H1 (cell line): ENCODE measurements around the gene LAPTM4A. TPM values are rescaled to one million over a fixed set of nuclear protein-coding genes. Genes with fewer than 3 reads are reported as not detected.
A peak's percentile ranks its signal among the peaks of the same experiment; 100 is the strongest.

Source experiments
- CTCF ChIA-PET: fragments of 300-600 bp; sonication (Branson Sonifier 250); formaldehyde crosslinking; loops from one replicate; lab custom pipeline; 2021; ENCODE audit not compliant: partially characterized antibody; lab: Charles Lee
- POLR2A ChIA-PET: fragments of 300-600 bp; sonication (Branson Sonifier 250); formaldehyde crosslinking; loops from one replicate; lab custom pipeline; 2021; ENCODE audit warnings: inconsistent platforms; ENCODE audit not compliant: partially characterized antibody; lab: Charles Lee
- DNase-seq, 2 experiments: peaks; one replicate each; pipeline versions ENCODE4 v3.0.0 to v3.0.0-alpha.2; 2010 to 2022; ENCODE audit warnings: low spot score in 2 of 2, low read depth in 1 of 2, mixed read lengths in 1 of 2
- FAIRE-seq: peaks from 2 replicates; lab custom pipeline; 2011; peaks lifted over from hg19 to GRCh38; lab: Jason Lieb, UNC
- H2AFZ ChIP-seq: 2 replicates; pipeline ENCODE4 v1.8.1; 2012; ENCODE audit warnings: low read length, inconsistent platforms
- H2AK5ac ChIP-seq: 2 replicates; pipeline ENCODE4 v1.6.1; 2013; ENCODE audit warnings: low read depth, low read length
- H2BK120ac ChIP-seq: replicated peaks from 2 replicates; pipeline ENCODE3; 2013; ENCODE audit warnings: low read depth, low read length, inconsistent platforms
- H2BK12ac ChIP-seq: 2 replicates; pipeline ENCODE4 v1.6.1; 2013; ENCODE audit warnings: low read depth, low read length
- H2BK15ac ChIP-seq: 2 replicates; pipeline ENCODE4 v1.6.1; 2013; ENCODE audit warnings: low read length
- H2BK20ac ChIP-seq: 2 replicates; pipeline ENCODE4 v1.6.1; 2013; ENCODE audit warnings: low read length
- H2BK5ac ChIP-seq: 2 replicates; pipeline ENCODE4 v1.6.1; 2013; ENCODE audit warnings: low read depth, low read length
- H3K14ac ChIP-seq: 2 replicates; pipeline ENCODE4 v1.6.1; 2013; ENCODE audit warnings: inconsistent platforms; ENCODE audit not compliant: insufficient read length
- H3K18ac ChIP-seq: 2 replicates; pipeline ENCODE4 v1.6.1; 2013; ENCODE audit warnings: low read length; ENCODE audit errors: extremely low read depth
- H3K23ac ChIP-seq: 2 replicates; pipeline ENCODE4 v1.6.1; 2013; ENCODE audit warnings: inconsistent platforms; ENCODE audit not compliant: insufficient read length
- H3K23me2 ChIP-seq: 2 replicates; pipeline ENCODE4 v1.6.1; 2013; ENCODE audit warnings: low read depth, low read length
- H3K27ac ChIP-seq: 2 replicates; pipeline ENCODE4 v1.6.1; 2011; ENCODE audit warnings: low read depth, low read length, inconsistent platforms
- H3K27me3 ChIP-seq, 4 experiments: replicated peaks in 1 of 4; 1 replicate in 1 of 4; 2 replicates in 3 of 4; pipeline versions ENCODE4 v1.6.1 to v1.8.1; 2011 to 2013; ENCODE audit warnings: low read length in 3 of 4, mild to moderate bottlenecking in 3 of 4, inconsistent platforms in 2 of 4, mixed read lengths in 2 of 4, moderate library complexity in 1 of 4; ENCODE audit not compliant: control insufficient read depth in 3 of 4, insufficient read depth in 3 of 4; ENCODE audit errors: extremely low read depth in 1 of 4
- H3K36me3 ChIP-seq, 4 experiments: 2 replicates each; pipeline versions ENCODE4 v1.6.1 to v1.8.1; 2011 to 2013; ENCODE audit warnings: mild to moderate bottlenecking in 4 of 4, low read length in 3 of 4, moderate library complexity in 2 of 4, control low read depth in 1 of 4, inconsistent platforms in 1 of 4; ENCODE audit not compliant: insufficient read depth in 4 of 4, control insufficient read depth in 2 of 4
- H3K4ac ChIP-seq: replicated peaks from 2 replicates; pipeline ENCODE3; 2013; ENCODE audit warnings: low read length, low read depth, mixed read lengths, inconsistent platforms; ENCODE audit not compliant: insufficient read length
- H3K4me1 ChIP-seq, 4 experiments: replicated peaks in 1 of 4; 1 replicate in 1 of 4; 2 replicates in 3 of 4; pipeline versions ENCODE4 v1.6.1 to v1.8.1; 2011 to 2013; ENCODE audit warnings: low read length in 3 of 4, inconsistent platforms in 2 of 4, mixed read lengths in 1 of 4; ENCODE audit not compliant: insufficient read depth in 4 of 4, control insufficient read depth in 3 of 4
- H3K4me2 ChIP-seq, 2 experiments: 2 replicates each; pipeline versions ENCODE4 v1.6.1 to v1.8.1; 2011 to 2013; ENCODE audit warnings: low read depth in 2 of 2, low read length in 2 of 2, control low read depth in 1 of 2, inconsistent platforms in 1 of 2, mild to moderate bottlenecking in 1 of 2; ENCODE audit not compliant: insufficient read depth in 1 of 2
- H3K4me3 ChIP-seq, 4 experiments: fragments of 200-600, 300-600 bp in 1 of 4; sonication (generic), shearing (Covaris generic), sonication (Bioruptor Twin) in 1 of 4; 2 replicates each; pipeline versions ENCODE4 v1.5.1 to v1.8.1; 2011 to 2016; ENCODE audit warnings: low read length in 4 of 4, low read depth in 3 of 4, control low read depth in 2 of 4, inconsistent platforms in 2 of 4, mild to moderate bottlenecking in 2 of 4, mixed read lengths in 1 of 4, moderate library complexity in 1 of 4; ENCODE audit not compliant: insufficient read depth in 2 of 4; ENCODE audit errors: extremely low read depth in 1 of 4
- H3K56ac ChIP-seq: replicated peaks from 2 replicates; pipeline ENCODE3; 2013; ENCODE audit warnings: low read depth, mild to moderate bottlenecking, mixed read lengths, low read length, inconsistent platforms; ENCODE audit not compliant: insufficient read length
- H3K79me1 ChIP-seq: 2 replicates; pipeline ENCODE4 v1.6.1; 2013; ENCODE audit warnings: low read depth, low read length, control low read depth
- H3K79me2 ChIP-seq, 2 experiments: 2 replicates each; pipeline versions ENCODE4 v1.6.1 to v1.8.1; 2012 to 2013; ENCODE audit warnings: low read length in 2 of 2, mild to moderate bottlenecking in 2 of 2, inconsistent platforms in 1 of 2; ENCODE audit not compliant: insufficient read depth in 2 of 2, control insufficient read depth in 1 of 2
- H3K9ac ChIP-seq, 4 experiments: replicated peaks in 1 of 4; 1 replicate in 1 of 4; 2 replicates in 3 of 4; pipeline versions ENCODE4 v1.6.1 to v1.8.1; 2011 to 2013; ENCODE audit warnings: low read depth in 3 of 4, low read length in 3 of 4, control low read depth in 2 of 4, mild to moderate bottlenecking in 2 of 4, moderate library complexity in 2 of 4, inconsistent platforms in 1 of 4; ENCODE audit errors: extremely low read depth in 1 of 4
- H3K9me3 ChIP-seq, 2 experiments: 2 replicates each; pipeline versions ENCODE4 v1.6.1 to v1.8.1; 2012 to 2013; ENCODE audit warnings: mild to moderate bottlenecking in 2 of 2, moderate library complexity in 2 of 2, control low read depth in 1 of 2, inconsistent platforms in 1 of 2, low read depth in 1 of 2, low read length in 1 of 2, mixed read lengths in 1 of 2; ENCODE audit not compliant: insufficient read depth in 2 of 2
- H4K20me1 ChIP-seq, 2 experiments: replicated peaks in 1 of 2; 2 replicates each; pipeline versions ENCODE3 to v1.8.1; 2011 to 2013; ENCODE audit warnings: inconsistent platforms in 2 of 2, low read length in 2 of 2, mild to moderate bottlenecking in 1 of 2; ENCODE audit not compliant: insufficient read depth in 2 of 2, control insufficient read depth in 1 of 2
- H4K5ac ChIP-seq: 2 replicates; pipeline ENCODE4 v1.6.1; 2013; ENCODE audit warnings: low read length, low read depth, mixed read lengths, inconsistent platforms; ENCODE audit not compliant: insufficient read length
- H4K8ac ChIP-seq: 2 replicates; pipeline ENCODE4 v1.8.0; 2013; ENCODE audit warnings: mild to moderate bottlenecking, moderate library complexity, low read length, inconsistent platforms; ENCODE audit not compliant: insufficient read depth; ENCODE audit errors: extremely low read depth
- H4K91ac ChIP-seq: replicated peaks from 2 replicates; pipeline ENCODE3; 2013; ENCODE audit warnings: low read length, mixed read lengths, inconsistent platforms; ENCODE audit not compliant: insufficient read length
- HDAC2 ChIP-seq, 2 experiments: fragments of 300-600 bp in 1 of 2; sonication (generic) in 1 of 2; IDR thresholded peaks; 2 replicates each; pipeline ENCODE4 v1.6.1; 2011 to 2012; ENCODE audit warnings: low read depth in 2 of 2, low read length in 2 of 2, mild to moderate bottlenecking in 2 of 2, moderate library complexity in 2 of 2, borderline replicate concordance in 1 of 2, inconsistent platforms in 1 of 2
- NANOG ChIP-seq: IDR thresholded peaks from 2 replicates; pipeline ENCODE4 v1.6.1; 2011; ENCODE audit warnings: low read length, low read depth, mild to moderate bottlenecking, inconsistent platforms; ENCODE audit not compliant: insufficient read depth, poor library complexity, severe bottlenecking
- POLR2A ChIP-seq, 2 experiments: IDR thresholded peaks; 1 replicate in 1 of 2; 2 replicates in 1 of 2; pipeline ENCODE4 v1.6.1; 2011; ENCODE audit warnings: low read depth in 2 of 2, low read length in 2 of 2, mild to moderate bottlenecking in 2 of 2; ENCODE audit errors: control extremely low read depth in 1 of 2
- POLR2AphosphoS5 ChIP-seq: IDR thresholded peaks from 2 replicates; pipeline ENCODE4 v1.6.1; 2011; ENCODE audit warnings: low read depth, low read length
- RAD21 ChIP-seq, 2 experiments: IDR thresholded peaks in 1 of 2; conservative IDR thresholded peaks in 1 of 2; 2 replicates each; pipeline ENCODE4 v1.6.1; 2011; ENCODE audit warnings: low read depth in 2 of 2, low read length in 2 of 2, improper control_type of control experiment in 1 of 2, inconsistent platforms in 1 of 2, mild to moderate bottlenecking in 1 of 2, moderate library complexity in 1 of 2
- TBP ChIP-seq: IDR thresholded peaks from 2 replicates; pipeline ENCODE4 v1.6.1; 2011; ENCODE audit warnings: low read depth, low read length, improper control_type of control experiment
- TCF12 ChIP-seq: IDR thresholded peaks from 2 replicates; pipeline ENCODE4 v1.6.1; 2011; ENCODE audit warnings: low read depth, mild to moderate bottlenecking, low read length
- WGBS, 2 experiments: shearing (Covaris generic) in 1 of 2; methylation state at CpG; one replicate each; pipeline versions ENCODE4 v1.1.6 to v1.1.7; 2013 to 2015; ENCODE audit warnings: low lambda C conversion rate in 2 of 2, mixed read lengths in 2 of 2, inconsistent platforms in 1 of 2, low coverage in 1 of 2, missing lambda C conversion rate in 1 of 2; ENCODE audit not compliant: insufficient replicate concordance in 2 of 2, insufficient coverage in 1 of 2, insufficient read length in 1 of 2; ENCODE audit errors: extremely low coverage in 1 of 2, missing lambda C conversion rate in 1 of 2; 5-methylcytosine and 5-hydroxymethylcytosine counted together
- long read RNA-seq, 2 experiments: library from RNA in 1 of 2; library from capped mRNA in 1 of 2; stranded (forward); transcript quantifications; one replicate each; pipeline ENCODE4 v2.0.0, GENCODE V29; 2021; ENCODE audit warnings: inconsistent platforms in 1 of 2
- polyA minus RNA-seq, 3 experiments: library from RNA; depleted of rRNA, polyadenylated mRNA; stranded (reverse); fragments of >200 nt; gene quantifications; 1 replicate in 2 of 3; 2 replicates in 1 of 3; pipeline ENCODE4 v1.2.3, GENCODE V29; 2011
- polyA plus RNA-seq, 7 experiments: library from polyadenylated mRNA; depleted of rRNA in 3 of 7; stranded (reverse) in 5 of 7; unstranded in 2 of 7; fragments of >200 nt in 5 of 7; fragments of 200-250 nt in 2 of 7; gene quantifications; 1 replicate in 5 of 7; 2 replicates in 1 of 7; 4 replicates in 1 of 7; pipeline versions ENCODE4 v1.2.1 to v1.2.3, GENCODE V29; 2011 to 2013; ENCODE audit warnings: missing spikeins in 2 of 7, mixed read lengths in 2 of 7
- total RNA-seq: library from RNA; stranded (reverse); fragmentation: NEBNext Ultra II Directional; extraction: Animal tissue kit (Norgen Biotek cat#: 25700); gene quantifications from 2 replicates; pipeline ENCODE4 v1.2.1, GENCODE V29; 2021

The LAPTM4A gene
- total RNA-seq: 187 and 193 TPM in 2 replicates
- polyA plus RNA-seq (2011; rRNA removed): 274 and 419 TPM in 2 replicates
- polyA plus RNA-seq (2011; cell fraction: cytosol; rRNA removed): 356 TPM
- 97.9 TPM for polyA plus RNA-seq (2011; cell fraction: nucleus; rRNA removed)
- polyA plus RNA-seq (2012, experiment 1 of 2): 173 to 209 TPM (median 191 TPM) in 4 replicates
- polyA plus RNA-seq (2012, experiment 2 of 2): 211 TPM
- 526 TPM for polyA plus RNA-seq (2013, experiment 1 of 2)
- polyA plus RNA-seq (2013, experiment 2 of 2): 580 TPM
- polyA minus RNA-seq (2011; rRNA and poly(A)+ RNA removed): 183 and 197 TPM in 2 replicates
- 90.7 TPM for polyA minus RNA-seq (2011; cell fraction: cytosol; rRNA and poly(A)+ RNA removed)
- 57.7 TPM for polyA minus RNA-seq (2011; cell fraction: nucleus; rRNA and poly(A)+ RNA removed)
- long read RNA-seq, experiment 1, transcript LAPTM4A-201 (7 exons, 1,765 nt): major isoform, 233 of 309 reads
- long read RNA-seq, experiment 1, transcript LAPTM4A-202 (3 exons, 487 nt): minor isoform, 5 of 309 reads
- long read RNA-seq, experiment 1, partial matches to known transcripts: 55 of 309 reads
- long read RNA-seq, experiment 1, other reads (novel, unspliced or antisense): 16 of 309 reads
- long read RNA-seq, experiment 2, transcript LAPTM4A-201 (7 exons, 1,765 nt): major isoform, 734 of 761 reads
- long read RNA-seq, experiment 2, partial matches to known transcripts: 5 of 761 reads
- long read RNA-seq, experiment 2, other reads (novel, unspliced or antisense): 22 of 761 reads

DNA sequence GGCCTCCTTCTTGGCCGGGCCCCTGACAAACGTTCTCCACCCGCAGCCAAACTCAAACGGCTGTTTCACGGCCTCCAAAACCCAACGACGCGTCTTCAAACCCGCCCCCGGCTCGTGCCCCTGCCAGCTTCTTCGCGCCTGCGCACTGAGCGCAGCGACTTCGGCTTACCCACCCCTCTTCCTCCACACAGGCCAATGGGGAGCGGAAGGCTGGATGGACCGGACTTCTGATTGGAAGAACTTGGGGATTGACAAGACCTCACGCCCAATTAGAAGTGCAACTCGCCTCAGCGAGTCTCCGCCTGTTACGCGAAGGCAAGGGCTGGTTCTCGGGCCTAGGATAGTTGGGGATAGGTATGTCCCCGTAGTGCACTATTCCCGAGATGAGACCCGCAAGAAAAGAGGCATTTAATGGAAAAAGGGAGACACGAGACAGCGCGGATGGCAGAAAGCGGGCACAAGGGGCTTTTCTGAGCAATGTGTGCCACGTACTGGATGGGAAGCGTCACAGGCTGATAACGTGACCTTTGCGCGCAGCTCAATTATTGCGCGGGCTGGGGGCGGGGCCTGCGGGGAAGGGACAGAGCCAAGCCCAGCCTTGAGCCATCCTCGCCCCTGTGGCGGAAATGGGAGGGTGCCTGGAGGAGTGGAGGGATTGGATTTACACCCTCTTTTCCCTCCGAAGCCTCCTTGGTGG is at the start of gene LAPTM4A:
TSS of gene LAPTM4A (minus strand) at position 97 of the 697 bp plus-strand sequence. CDS start 108 bp downstream, outside the sequence.
- 1% methylated on average over 44 of the region's 45 CpGs; no CpG with 5 or more reads in 1 of the 2 experiments for WGBS, 2 experiments
- FAIRE-seq: peak; percentile 71
- TF ChIP-seq NANOG (no peak), RAD21 (IDR thresholded peaks at IDR 0.05 in 1 of 2, conservative IDR thresholded peaks at IDR 0.05 in 1 of 2; ENCODE audit: low read depth in 2 of 2, low read length in 2 of 2) (peak; percentile 1 to 3; a peak in 1 of 4 replicates), POLR2AphosphoS5 (peak; percentile 80), TBP (peak; percentile 63), TCF12 (no peak), HDAC2 (IDR thresholded peaks at IDR 0.05; ENCODE audit: borderline replicate concordance in 1 of 2, low read depth in 2 of 2, low read length in 2 of 2) (peak in 1 of 2 experiments; percentile 32; a peak in 1 of 4 replicates), POLR2A (IDR thresholded peaks at IDR 0.05; ENCODE audit: control extremely low read depth in 1 of 2, low read depth in 2 of 2, low read length in 2 of 2) (peak; percentile 78 to 79)

More for the DNA sequence above, at the start of gene LAPTM4A:
- Histone ChIP-seq H3K9ac (peak within 1 kb of the TSS; percentile 80 to 99 (median 95)), H3K27ac (peak within 1 kb of the TSS; percentile 94), H3K4ac (peak within 1 kb of the TSS; percentile 20), H3K4me1 (peaks cover 0 to 5% (median 0%) of the 10 kb centered on the region in 4 experiments; a peak in 3 of 7 replicates), H2AFZ (peak within 1 kb of the TSS; percentile 100), H3K27me3 (no peaks in the 10 kb centered on the region), H2BK12ac (peak within 1 kb of the TSS; percentile 91; the same call in 1 of the 2 replicates), H4K8ac (peak within 1 kb of the TSS; percentile 95; the same call in 1 of the 2 replicates), H4K5ac (peak within 1 kb of the TSS; percentile 83), H4K20me1 (peaks cover 1 to 5% of the 10 kb centered on the region in 2 experiments), H3K9me3 (no peaks in the 10 kb centered on the region), H3K4me3 (peak within 1 kb of the TSS; percentile 85 to 88 (median 86)), H2BK15ac (peak within 1 kb of the TSS; percentile 99), H2BK20ac (peak within 1 kb of the TSS; percentile 55; the same call in 1 of the 2 replicates), H3K18ac (peak within 1 kb of the TSS; percentile 96), H2AK5ac (no peak within 1 kb of the TSS), H2BK120ac (no peak within 1 kb of the TSS), H3K14ac (no peak within 1 kb of the TSS), H3K56ac (peak within 1 kb of the TSS; percentile 92), H2BK5ac (peak within 1 kb of the TSS; percentile 99), H3K4me2 (peak within 1 kb of the TSS; percentile 91 to 99), H3K23ac (no peak within 1 kb of the TSS), H4K91ac (peak within 1 kb of the TSS; percentile 84), H3K23me2 (peaks cover 10% of the 10 kb centered on the region), H3K36me3 (no peaks in the 10 kb centered on the region; a peak in 1 of 8 replicates), H3K79me1 (peaks cover 4% of the 10 kb centered on the region; the same call in 1 of the 2 replicates), H3K79me2 (peaks cover 15 to 41% of the 10 kb centered on the region in 2 experiments)
- ChIA-PET CTCF (interaction anchor here (0.6 to 7.5 kb wide), 6 partner anchors 9 to 175 kb away, joined by 3 to 57 read pairs (median 5); no protein-coding TSS in a partner anchor), POLR2A (interaction anchor here (1.1 to 2.3 kb wide), 9 partner anchors 10 to 172 kb away, joined by 3 to 12 read pairs (median 4); no protein-coding TSS in a partner anchor)
- peak; percentile 96 to 99 for DNase-seq
